ENCODE measurements around the gene ZSCAN20. TPM values are rescaled to one million over a fixed set of nuclear protein-coding genes. Genes with fewer than 3 reads are reported as not detected.

Gene ZSCAN20
- total RNA-seq, 2 experiments from 2014 or later = 2.6 to 3.5 TPM

- Mint-ChIP-seq H3K4me1 (peaks cover 6% of the 10 kb centered on the region), H3K9me3 (no peaks in the 10 kb centered on the region), H3K4me3 (no peak overlapping the region), H3K27me3 (peaks cover 55% of the 10 kb centered on the region), H3K27ac (no peak overlapping the region), H3K36me3 (no peaks in the 10 kb centered on the region)
- ATAC-seq (ENCODE audit: low read depth) = no peak
- POLR2A ChIA-PET = no interaction called here
- no peak for DNase-seq
These were observed 35.7 kb upstream of the ZSCAN20 start for GRCh38 chr1:33436557-33437285.

DNA sequence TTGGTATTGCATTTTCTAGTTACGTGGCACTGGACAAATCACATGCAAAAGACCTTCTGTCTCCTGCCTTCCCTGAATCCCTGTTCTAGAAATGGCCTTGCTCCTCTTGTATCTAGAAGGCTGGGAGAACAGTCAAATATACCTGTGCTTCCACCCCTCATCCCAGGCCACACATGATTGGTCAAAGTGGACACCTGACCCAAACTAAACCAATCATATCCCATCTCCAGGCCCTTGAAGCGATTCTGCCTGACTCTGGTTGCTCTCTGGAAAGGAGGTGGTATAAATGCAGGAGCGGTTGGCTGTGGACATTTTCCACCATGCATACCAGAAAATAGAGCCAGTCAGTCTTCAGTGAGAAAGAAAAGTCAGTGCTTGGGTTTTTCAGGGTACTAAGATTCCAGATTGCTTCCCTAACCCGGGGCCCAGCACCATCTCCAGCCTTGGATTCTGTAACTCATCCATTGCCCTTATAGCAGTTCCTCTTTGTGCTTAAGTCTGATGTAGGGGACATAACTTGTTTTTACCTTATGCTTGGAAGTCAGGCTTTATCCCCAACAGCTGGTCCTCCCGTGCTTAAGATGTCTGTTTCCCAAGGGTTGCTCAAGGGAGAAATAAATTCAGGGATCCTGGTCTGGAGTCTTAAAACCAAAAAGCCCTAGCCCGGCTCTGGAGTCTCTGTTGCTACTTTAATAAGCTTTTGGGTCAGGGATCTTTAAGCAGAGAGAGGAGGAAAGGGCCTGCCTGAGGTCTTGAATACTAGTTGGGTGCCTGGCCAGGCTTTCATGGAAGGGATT, 33.9 kb upstream of the ZSCAN20 start:
- Mint-ChIP-seq H3K9me3 (no peaks in the 10 kb centered on the region), H3K4me3 (no peak overlapping the region), H3K27ac (no peak overlapping the region), H3K4me1 (peaks cover 14% of the 10 kb centered on the region), H3K36me3 (no peaks in the 10 kb centered on the region), H3K27me3 (peaks cover 61% of the 10 kb centered on the region)
- ATAC-seq (ENCODE audit: low read depth) (no peak), DNase-seq (no peak)
- POLR2A ChIA-PET = no interaction called here

DNA sequence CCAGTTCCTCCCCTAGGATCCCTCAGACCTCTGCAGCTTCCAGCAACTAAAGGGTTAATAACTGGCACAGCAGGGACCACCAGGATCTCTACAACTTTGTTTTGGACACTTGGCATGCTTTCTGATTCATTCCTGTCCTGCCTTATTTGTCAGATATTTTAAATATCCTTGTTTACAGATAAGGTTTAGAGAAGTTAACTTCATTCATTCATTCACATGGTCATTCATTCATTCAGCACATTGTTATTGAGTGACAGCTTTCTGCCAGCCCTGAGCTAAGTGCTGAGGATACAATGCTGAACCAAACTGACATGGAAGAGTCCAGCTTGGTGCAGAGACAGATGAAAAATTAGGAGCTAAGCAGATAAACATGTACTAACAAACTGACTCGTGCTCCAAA, 32.8 kb upstream of the ZSCAN20 start:
- Mint-ChIP-seq H3K27me3 (peaks cover 57% of the 10 kb centered on the region), H3K4me3 (no peak overlapping the region)
- ATAC-seq (ENCODE audit: low read depth) = no peak

GRCh38 chr1:33441088-33441745, 31.2 kb upstream of the ZSCAN20 start:
- Mint-ChIP-seq H3K4me1 (peaks cover 25% of the 10 kb centered on the region), H3K9me3 (no peaks in the 10 kb centered on the region), H3K27me3 (peaks cover 44% of the 10 kb centered on the region), H3K27ac (no peak overlapping the region), H3K4me3 (no peak overlapping the region), H3K36me3 (peaks cover 2% of the 10 kb centered on the region)
- ATAC-seq (ENCODE audit: low read depth) (no peak), DNase-seq (no peak)
- POLR2A ChIA-PET = interaction anchor here (0.6 kb wide), 1 partner anchor 15 kb away, joined by 3 read pairs; no protein-coding TSS in a partner anchor

More for the DNA sequence above, 32.8 kb upstream of the ZSCAN20 start:
- POLR2A ChIA-PET = no interaction called here
- Mint-ChIP-seq H3K4me1 (peaks cover 12% of the 10 kb centered on the region), H3K27ac (no peak overlapping the region), H3K36me3 (no peaks in the 10 kb centered on the region), H3K9me3 (no peaks in the 10 kb centered on the region)
- no peak for DNase-seq

- H3K27ac Mint-ChIP-seq = no peak overlapping the region
- POLR2A ChIA-PET = no interaction called here
- H3K9me3 Mint-ChIP-seq = no peaks in the 10 kb centered on the region
- DNase-seq (no peak), ATAC-seq (ENCODE audit: low read depth) (no peak)
- H3K36me3 Mint-ChIP-seq = peaks cover 2% of the 10 kb centered on the region
- H3K4me1 Mint-ChIP-seq = peaks cover 34% of the 10 kb centered on the region
- H3K4me3 Mint-ChIP-seq = no peak overlapping the region
- peaks cover 40% of the 10 kb centered on the region for H3K27me3 Mint-ChIP-seq
These were observed 30.3 kb upstream of the ZSCAN20 start for GRCh38 chr1:33442141-33442540.

DNA sequence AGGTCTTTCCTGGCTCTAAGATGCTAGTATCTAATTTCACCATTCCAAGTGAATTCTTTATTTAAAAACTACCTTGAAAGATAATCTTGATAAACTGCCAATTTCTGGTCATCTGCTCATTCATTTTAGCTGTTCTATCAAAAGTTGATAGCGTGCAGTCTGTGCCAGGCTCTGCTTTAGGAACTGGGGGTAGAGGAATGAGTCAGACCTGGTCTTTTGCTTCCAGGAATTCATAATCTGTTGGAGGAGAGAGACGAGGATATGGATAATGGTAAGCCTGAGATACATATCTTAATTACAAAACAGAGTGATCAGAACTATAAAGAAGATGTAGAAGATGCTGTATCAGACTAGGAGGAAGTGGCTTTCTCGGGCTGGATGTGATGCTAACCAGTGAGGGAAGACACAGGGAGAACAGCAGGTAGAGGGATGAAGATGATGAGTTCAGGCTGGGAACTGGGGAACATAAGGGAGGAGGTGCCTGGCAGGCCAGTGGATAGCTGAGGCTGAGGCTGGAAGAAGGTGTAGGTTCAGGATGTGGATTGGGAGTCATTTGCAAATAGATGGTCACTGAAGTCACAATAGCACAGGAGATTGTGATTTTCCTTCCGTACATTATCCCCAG, 29.3 kb upstream of the ZSCAN20 start:
- H3K27me3 Mint-ChIP-seq = peaks cover 43% of the 10 kb centered on the region
- peaks cover 42% of the 10 kb centered on the region for H3K4me1 Mint-ChIP-seq
- no peak overlapping the region for H3K4me3 Mint-ChIP-seq
- H3K36me3 Mint-ChIP-seq = peaks cover 2% of the 10 kb centered on the region
- DNase-seq (no peak), ATAC-seq (ENCODE audit: low read depth) (no peak)
- H3K27ac Mint-ChIP-seq = no peak overlapping the region
- H3K9me3 Mint-ChIP-seq = no peaks in the 10 kb centered on the region
- POLR2A ChIA-PET = no interaction called here

- Mint-ChIP-seq H3K27ac (no peak overlapping the region), H3K27me3 (peaks cover 46% of the 10 kb centered on the region), H3K4me1 (peaks cover 42% of the 10 kb centered on the region), H3K4me3 (no peak overlapping the region), H3K36me3 (peaks cover 2% of the 10 kb centered on the region), H3K9me3 (no peaks in the 10 kb centered on the region)
- no peak for DNase-seq
- POLR2A ChIA-PET = no interaction called here
- no peak for ATAC-seq (ENCODE audit: low read depth)
These were observed 28.7 kb upstream of the ZSCAN20 start for GRCh38 chr1:33443705-33444180.

GRCh38 chr1:33445108-33445507, 27.3 kb upstream of the ZSCAN20 start:
- peaks cover 2% of the 10 kb centered on the region for H3K36me3 Mint-ChIP-seq
- H3K27ac Mint-ChIP-seq = no peak overlapping the region
- DNase-seq (no peak), ATAC-seq (ENCODE audit: low read depth) (no peak)
- no peaks in the 10 kb centered on the region for H3K9me3 Mint-ChIP-seq
- peaks cover 46% of the 10 kb centered on the region for H3K27me3 Mint-ChIP-seq
- POLR2A ChIA-PET = no interaction called here
- H3K4me3 Mint-ChIP-seq = no peak overlapping the region
- peaks cover 42% of the 10 kb centered on the region for H3K4me1 Mint-ChIP-seq

GRCh38 chr1:33446590-33446989, 25.9 kb upstream of the ZSCAN20 start:
- POLR2A ChIA-PET = no interaction called here
- H3K27me3 Mint-ChIP-seq = peaks cover 48% of the 10 kb centered on the region
- ATAC-seq (ENCODE audit: low read depth) (peak; percentile 88), DNase-seq (no peak)
- peak overlapping the region; percentile 55 for H3K27ac Mint-ChIP-seq
- H3K4me1 Mint-ChIP-seq = peaks cover 40% of the 10 kb centered on the region
- no peaks in the 10 kb centered on the region for H3K9me3 Mint-ChIP-seq
- peak overlapping the region; percentile 5 for H3K4me3 Mint-ChIP-seq
- H3K36me3 Mint-ChIP-seq = peaks cover 2% of the 10 kb centered on the region

DNA sequence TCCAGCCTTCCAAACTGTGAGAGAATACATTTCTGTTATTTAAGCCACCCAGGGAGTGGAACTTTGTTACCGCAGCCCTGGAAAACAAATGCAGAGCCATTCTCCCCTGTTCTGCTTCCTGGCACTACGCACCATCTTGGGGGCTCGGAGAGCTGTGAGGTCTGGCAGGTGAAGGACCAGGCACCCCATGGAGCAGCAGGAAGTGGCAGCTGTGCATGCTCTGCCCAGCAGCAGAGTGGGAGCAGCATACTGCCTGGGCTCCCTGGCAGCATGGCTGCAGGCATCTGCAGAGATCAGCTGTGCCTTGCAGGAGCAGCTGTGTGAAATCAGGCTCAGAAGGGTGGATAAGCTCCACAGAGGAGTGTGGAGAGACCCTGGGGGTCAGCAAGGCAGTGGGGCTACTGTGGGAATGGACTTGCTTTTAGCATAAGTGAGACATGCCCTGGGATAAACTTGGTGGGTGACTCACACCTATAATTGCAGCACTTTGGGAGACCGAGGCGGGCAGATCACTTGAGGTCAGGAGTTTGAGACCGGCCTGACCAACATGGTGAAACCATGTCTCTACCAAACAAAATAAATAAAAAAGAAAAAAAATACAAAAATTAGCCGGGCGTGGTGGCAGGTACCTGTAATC, 17.7 kb upstream of the ZSCAN20 start:
- Mint-ChIP-seq H3K36me3 (no peaks in the 10 kb centered on the region), H3K4me1 (peaks cover 4% of the 10 kb centered on the region), H3K4me3 (no peak overlapping the region), H3K27ac (no peak overlapping the region), H3K27me3 (peaks cover 34% of the 10 kb centered on the region), H3K9me3 (no peaks in the 10 kb centered on the region)
- DNase-seq (no peak), ATAC-seq (ENCODE audit: low read depth) (no peak)
- POLR2A ChIA-PET = no interaction called here

DNA sequence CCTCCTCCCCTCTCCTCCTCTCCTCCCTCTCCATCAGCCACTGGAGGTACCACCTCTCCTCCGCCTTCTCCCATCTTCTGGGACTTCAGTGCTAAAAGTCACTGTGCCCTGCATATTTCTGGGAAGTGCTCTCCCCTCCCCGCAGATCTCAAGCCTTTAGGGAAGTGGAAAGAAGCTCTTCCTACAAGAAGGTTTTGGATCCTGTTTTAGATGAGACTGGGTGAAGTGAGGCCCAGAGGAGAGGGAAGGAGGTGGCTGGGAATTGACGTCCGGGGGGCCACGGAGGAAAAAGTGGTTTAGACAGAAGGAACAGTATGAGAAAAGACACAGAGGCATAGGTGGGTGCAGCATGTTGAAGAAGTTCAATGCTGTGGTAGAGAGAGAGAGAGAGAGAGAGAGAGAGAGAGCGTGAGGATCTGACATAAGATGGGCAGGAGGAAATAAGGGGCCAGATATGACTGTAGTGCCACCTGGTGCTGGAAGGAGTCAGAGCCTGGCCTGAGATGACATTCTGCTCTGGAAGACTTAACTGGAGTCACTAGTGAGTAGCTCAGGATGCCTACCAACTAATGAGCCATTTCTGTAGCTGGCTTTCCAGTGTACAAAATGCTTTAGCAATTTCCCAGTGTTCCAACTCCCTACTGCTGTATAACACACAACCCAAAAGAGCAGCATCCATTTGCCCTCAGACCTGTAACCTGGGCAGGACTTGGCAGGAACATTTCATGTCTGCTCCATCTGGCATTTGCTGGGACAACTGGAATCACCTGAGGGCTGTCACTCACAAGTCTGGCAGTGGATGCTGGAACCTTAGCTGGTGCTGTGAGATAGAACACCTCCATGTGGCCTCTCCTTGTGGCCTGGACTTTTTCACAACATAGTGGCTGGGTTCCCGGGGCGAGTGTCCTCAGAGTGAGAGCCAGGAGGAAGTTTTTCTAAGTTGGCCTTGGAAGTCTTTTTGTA, 16.6 kb upstream of the ZSCAN20 start:
- Mint-ChIP-seq H3K4me3 (no peak overlapping the region), H3K36me3 (no peaks in the 10 kb centered on the region), H3K4me1 (peaks cover 10% of the 10 kb centered on the region), H3K9me3 (no peaks in the 10 kb centered on the region), H3K27me3 (peaks cover 28% of the 10 kb centered on the region), H3K27ac (no peak overlapping the region)
- peak; percentile 36 for DNase-seq
- POLR2A ChIA-PET = interaction anchor here (0.7 to 1.0 kb wide), 3 partner anchors 15 to 16 kb away, joined by 3 to 5 read pairs (median 3); no protein-coding TSS in a partner anchor
- peak; percentile 95 for ATAC-seq (ENCODE audit: low read depth)

DNA sequence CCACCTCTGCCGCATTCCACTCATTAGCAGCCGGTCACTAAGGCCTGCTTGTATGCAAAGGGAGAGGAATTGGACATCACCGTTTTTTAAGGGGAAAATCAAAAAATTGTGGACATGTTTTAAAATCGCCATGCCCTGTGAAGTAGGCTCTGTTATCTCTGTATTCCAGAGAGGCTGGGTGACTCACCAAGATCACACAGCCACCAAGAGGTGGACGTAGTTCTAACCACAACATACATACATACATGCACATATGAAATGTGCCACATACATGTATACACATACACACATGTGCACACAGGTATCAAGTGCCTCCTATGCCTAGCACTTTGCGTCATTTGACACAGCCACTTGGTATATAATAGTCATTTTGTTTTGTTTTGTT, 16.0 kb upstream of the ZSCAN20 start:
- no peak overlapping the region for H3K27ac Mint-ChIP-seq
- no peak for DNase-seq
- H3K9me3 Mint-ChIP-seq = no peaks in the 10 kb centered on the region
- no peaks in the 10 kb centered on the region for H3K36me3 Mint-ChIP-seq
- H3K27me3 Mint-ChIP-seq = peaks cover 24% of the 10 kb centered on the region
- POLR2A ChIA-PET = interaction anchor here (0.7 to 1.0 kb wide), 2 partner anchors 14 to 16 kb away, joined by 3 to 5 read pairs; no protein-coding TSS in a partner anchor
- no peak overlapping the region for H3K4me3 Mint-ChIP-seq
- H3K4me1 Mint-ChIP-seq = peaks cover 10% of the 10 kb centered on the region
- ATAC-seq (ENCODE audit: low read depth) = no peak
